HG03571 (cell line): ENCODE data around the gene TMSB4X.
"Not testable (repeated sequence)": the region's sequence is repeated elsewhere in the genome, so short reads cannot be mapped to it uniquely, and the experiment has no call there.

ENCODE experiments used
- ATAC-seq: cut with Tn5 transposase; IDR thresholded peaks from one replicate; pipeline ENCODE4 v1.9.1; 2021; ENCODE audit not compliant: unreplicated experiment

The TMSB4X gene

GRCh38 chrX:12974796-12975669 lies at the start of gene TMSB4X:
Gene TMSB4X (plus strand): TSS chrX:12975110.
- peak; percentile 27 for ATAC-seq

DNA sequence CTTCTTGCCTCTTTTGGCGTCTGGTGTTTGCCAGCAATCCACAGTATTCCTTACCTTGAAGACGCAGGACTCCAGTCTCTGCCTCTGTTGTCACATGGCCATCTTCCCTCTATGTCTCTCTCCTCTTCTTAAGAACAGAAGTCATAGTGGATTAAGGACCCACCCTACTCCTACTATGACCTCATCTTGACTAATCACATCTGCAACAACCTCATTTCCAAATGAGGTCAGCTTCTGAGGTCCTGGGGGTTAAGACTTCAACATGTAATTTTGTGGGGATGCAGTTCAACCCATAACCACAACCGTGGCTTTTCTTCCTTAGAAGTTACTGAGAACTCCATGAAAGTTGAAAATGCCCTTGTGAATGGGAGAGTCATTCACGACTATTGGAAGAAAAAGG lies 45.2 kb upstream of the TMSB4X start:
- no peak for ATAC-seq

GRCh38 chrX:12930150-12930549 lies 44.8 kb upstream of the TMSB4X start:
- ATAC-seq, result no peak

DNA sequence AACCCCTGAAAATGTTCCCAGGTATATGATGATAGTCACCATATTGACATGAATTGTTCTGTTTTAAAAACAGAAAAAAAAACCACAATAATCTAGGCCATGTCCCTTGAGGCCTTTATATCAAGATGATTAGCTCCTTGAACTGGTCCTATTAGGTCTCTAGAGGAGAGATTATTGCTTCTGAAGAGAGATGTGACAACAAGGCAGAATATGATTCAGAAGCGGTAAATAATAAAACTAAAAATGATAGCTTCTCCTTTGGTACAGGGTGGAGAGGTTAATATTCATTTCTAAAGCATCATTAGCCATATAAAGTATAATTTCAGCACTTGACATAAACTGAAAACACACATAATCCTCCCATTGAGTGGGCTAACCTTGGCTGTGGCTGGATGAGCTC lies 42.7 kb upstream of the TMSB4X start:
- ATAC-seq, result no peak

- ATAC-seq, result no peak
These were observed 40.1 kb upstream of the TMSB4X start for GRCh38 chrX:12934850-12935249.

- ATAC-seq, result no peak
These were observed 38.0 kb upstream of the TMSB4X start for GRCh38 chrX:12936947-12937346.

DNA sequence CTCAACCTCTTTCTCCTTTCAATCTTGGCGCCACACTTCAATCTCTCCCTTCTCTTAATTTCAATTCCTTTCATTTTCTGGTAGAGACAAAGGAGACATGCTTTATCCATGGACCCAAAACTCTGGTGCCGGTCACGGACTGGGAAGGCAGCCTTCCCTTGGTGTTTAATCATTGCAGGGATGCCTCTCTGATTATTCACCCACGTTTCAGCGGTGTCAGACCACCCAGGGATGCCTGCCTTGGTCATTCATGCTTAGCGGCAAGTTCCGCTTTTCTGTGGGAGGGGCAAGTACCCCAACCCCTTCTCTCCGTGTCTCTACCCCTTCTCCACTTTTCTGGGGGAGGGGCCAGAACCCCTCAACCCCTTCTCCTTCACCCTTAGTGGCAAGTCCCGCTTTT lies 34.4 kb upstream of the TMSB4X start:
- ATAC-seq, result not testable (repeated sequence)

DNA sequence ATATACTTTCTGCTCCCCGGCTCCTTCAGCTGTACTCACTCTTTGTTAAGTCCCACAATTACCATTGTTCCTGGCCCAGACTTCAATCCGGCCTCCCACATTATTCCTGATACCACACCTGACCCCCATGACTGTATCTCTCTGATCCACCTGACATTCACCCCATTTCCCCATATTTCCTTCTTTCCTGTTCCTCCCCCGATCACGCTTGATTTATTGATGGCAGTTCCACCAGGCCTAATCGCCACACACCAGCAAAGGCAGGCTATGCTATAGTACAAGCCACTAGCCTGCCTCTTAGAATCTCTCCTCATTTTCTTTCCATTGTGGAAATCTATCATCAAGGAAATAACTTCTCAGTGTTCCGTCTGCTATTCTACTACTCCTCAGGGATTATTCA lies 31.3 kb upstream of the TMSB4X start:
- ATAC-seq, result not testable (repeated sequence)

DNA sequence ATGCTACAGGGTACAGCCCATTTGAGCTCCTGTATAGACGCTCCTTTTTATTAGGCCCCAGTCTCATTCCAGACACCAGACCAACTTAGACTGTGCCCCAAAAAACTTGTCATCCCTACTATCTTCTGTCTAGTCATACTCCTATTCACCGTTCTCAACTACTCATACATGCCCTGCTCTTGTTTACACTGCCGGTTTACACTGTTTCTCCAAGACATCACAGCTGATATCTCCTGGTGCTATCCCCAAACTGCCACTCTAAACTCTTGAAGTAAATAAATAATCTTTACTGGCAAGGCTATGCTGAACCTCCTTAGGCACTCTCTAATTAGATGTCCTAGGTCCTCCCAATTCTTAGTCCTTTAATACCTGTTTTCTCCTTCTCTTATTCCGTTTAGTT lies 30.5 kb upstream of the TMSB4X start:
- ATAC-seq, result not testable (repeated sequence)

GRCh38 chrX:12945494-12945893 lies 29.4 kb upstream of the TMSB4X start:
- no peak for ATAC-seq

DNA sequence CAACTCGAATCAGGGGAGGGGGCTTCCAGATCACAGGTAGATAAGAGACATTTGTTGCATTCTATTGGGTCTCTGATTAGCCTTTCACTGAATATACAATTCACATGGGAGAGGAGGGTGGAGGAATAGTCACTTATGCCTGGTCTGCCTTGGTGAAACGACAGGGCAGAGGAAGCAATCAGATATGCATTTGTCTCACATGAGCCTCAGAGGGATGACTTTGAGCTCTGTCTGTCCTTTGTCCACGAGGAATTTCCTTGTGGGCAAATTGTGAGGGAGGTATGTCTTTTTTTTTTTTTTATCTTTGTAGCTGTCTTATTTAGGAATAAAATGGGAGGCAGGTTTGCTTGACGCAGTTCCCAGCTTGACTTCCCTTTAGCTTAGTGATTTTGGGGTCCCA lies 28.5 kb upstream of the TMSB4X start:
- ATAC-seq, result no peak

DNA sequence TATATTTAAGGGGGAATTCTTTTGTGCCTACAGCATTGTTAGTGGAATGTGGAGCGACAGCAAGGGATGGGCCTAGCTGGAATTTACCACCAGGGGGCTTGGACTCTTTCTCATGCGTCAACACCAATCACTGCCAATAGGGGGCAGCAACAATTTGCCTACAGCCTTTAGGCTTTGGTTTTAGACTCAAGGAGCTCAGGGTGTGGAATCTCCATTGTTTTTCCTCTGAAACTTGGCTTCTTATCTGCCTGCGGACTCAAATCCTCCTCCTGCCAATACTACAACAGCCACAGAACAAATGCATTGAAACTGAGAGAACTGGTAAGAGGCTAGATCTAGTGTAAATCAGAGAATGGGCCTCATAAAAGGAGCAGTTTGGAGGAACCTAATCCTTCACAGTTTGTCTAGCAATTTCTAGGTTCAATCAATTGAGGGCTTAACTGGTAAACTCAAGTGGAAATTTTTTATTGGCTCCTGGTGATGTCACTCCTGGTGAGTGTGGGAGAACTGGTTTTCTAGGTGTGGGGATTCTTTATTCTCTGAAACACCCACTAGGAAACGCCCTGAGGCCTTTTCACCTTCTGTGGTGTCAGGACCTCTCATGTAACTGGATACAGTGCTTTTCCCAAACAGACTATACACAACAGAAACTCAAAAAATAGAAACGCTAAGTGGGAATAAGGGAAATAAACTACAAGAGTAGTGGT lies 27.9 kb upstream of the TMSB4X start:
- ATAC-seq, result no peak

GRCh38 chrX:12947545-12948235 lies 27.2 kb upstream of the TMSB4X start:
- ATAC-seq, result no peak

GRCh38 chrX:12948495-12948894 lies 26.4 kb upstream of the TMSB4X start:
- no peak for ATAC-seq

DNA sequence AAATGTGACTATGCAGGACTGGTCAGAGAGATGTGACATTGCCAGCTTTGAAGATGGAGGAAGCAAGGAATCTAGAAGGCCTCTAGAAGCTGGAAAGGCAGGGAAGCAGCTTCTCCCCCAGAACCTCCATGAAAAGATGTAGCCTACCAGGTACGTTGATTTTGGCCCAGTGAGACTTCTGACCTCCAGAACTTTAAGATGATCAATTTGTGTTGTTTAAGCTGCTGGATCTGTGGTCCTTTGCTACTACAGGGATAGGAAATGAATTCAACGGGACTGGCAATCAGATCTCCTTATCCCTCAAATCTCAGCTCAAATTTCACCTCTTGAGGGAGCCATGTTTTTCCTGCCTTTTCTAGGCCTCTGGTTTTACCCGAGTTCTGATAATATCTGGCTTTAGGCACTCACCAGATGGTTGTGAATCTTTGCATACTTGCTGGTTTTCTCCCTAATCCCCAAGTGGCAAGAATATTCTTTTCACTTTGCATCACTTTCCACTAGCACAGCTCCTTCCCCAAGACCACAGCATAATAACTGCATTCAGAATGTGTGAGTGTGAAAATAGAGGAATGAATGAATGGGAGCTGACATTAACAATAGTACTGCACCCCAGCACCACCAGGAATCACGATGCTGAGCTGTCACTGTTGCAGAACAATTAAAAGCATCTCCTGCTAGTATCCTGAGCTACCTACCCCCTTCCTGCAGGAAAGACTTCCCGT lies 25.5 kb upstream of the TMSB4X start:
- ATAC-seq, result no peak

DNA sequence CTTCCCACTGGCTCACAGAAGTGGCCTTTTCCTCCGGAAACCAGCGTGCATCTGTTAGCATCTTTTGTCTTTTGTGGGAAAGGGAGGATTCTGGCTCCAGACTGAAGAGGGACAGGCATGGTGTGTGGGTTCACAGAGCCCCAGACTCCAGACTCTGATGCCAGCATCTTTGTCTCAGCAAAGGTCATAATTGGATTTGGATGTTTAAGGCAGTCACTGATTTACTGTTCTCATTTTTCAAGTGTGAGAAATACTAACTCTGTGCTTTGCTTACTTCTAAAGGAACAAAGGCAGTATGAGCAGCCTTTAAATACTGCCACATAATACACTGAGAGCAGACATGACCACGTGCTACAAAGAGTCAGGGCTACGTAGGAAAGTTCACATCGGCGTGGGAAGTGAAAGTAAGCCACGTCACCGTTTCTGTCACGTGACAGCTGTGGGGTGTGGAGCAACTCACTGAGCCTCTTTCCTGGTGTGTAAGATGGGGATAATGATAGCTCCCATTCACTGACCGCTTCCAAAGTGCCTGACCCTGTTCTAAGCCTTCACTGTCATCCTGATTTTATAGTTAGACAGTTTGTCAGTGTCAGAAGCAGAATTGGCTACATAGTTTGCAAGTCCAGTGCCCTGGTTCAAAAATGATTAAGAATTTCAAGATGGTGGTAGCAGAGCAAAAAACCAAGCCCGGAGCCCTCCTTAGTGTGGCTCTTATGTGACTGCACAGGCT lies 24.8 kb upstream of the TMSB4X start:
- peak; percentile 57 for ATAC-seq

- ATAC-seq, result peak; percentile 55
These were observed 23.9 kb upstream of the TMSB4X start for GRCh38 chrX:12950851-12951594.

GRCh38 chrX:12951595-12951975 lies 23.3 kb upstream of the TMSB4X start:
- ATAC-seq, result no peak

DNA sequence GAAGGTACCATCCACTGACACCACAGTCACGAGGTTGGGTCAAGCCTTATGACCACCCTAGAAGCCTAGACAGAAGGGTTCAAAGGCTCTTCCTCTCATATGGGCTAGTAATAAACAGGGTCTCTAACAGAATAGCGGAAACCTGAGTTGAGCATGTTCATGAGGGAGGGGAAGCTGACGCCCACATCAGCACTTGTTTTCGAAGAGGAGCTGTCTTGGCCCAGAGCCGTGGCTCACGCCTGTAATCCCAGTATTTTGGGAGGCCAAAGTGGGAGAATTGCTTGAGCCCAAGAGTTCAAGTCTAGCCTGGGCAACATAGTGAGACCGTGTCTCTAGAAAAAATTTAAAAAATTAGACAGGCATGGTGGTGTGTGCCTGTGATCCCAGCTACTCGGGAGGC lies 21.5 kb upstream of the TMSB4X start:
- ATAC-seq, result no peak

- no peak for ATAC-seq
These were observed 20.5 kb upstream of the TMSB4X start for GRCh38 chrX:12954376-12954775.
